HEK293 (cell line): Measurements from ENCODE around the gene DUSP22.

ENCODE experiments used
- CTCF ChIP-seq: fragments of 450-650 bp; formaldehyde crosslinking; IDR thresholded peaks from 2 replicates; pipeline ENCODE4 v1.5.1; 2016; ENCODE audit warnings: missing biosample characterization, missing genetic modification characterization
- SP2 ChIP-seq: fragments of 450-650 bp; formaldehyde crosslinking; IDR thresholded peaks from 2 replicates; pipeline ENCODE4 v1.5.1; 2016; ENCODE audit warnings: missing biosample characterization, missing genetic modification characterization
- ZBTB7A ChIP-seq: fragments of 450-650 bp; formaldehyde crosslinking; IDR thresholded peaks from 2 replicates; pipeline ENCODE4 v1.5.1; 2016; ENCODE audit warnings: low read depth, missing biosample characterization, missing genetic modification characterization
- ZNF10 ChIP-seq: fragments of 450-650 bp; formaldehyde crosslinking; IDR thresholded peaks from 2 replicates; pipeline ENCODE4 v1.5.1; 2017; ENCODE audit warnings: missing biosample characterization, missing genetic modification characterization
- ZNF121 ChIP-seq: fragments of 450-650 bp; formaldehyde crosslinking; IDR thresholded peaks from 2 replicates; pipeline ENCODE4 v1.5.1; 2016; ENCODE audit warnings: missing biosample characterization, missing genetic modification characterization

- no peak for TF ChIP-seq ZBTB7A (tag by site-specific recombination)
- TF ChIP-seq ZNF10 (tag by site-specific recombination): no peak
- no peak for TF ChIP-seq CTCF
- TF ChIP-seq SP2 (tag by site-specific recombination): no peak
- no peak for TF ChIP-seq ZNF121 (tag by site-specific recombination)
Observed at GRCh38 chr6:340186-340955, 48.1 kb downstream of the DUSP22 start.
